HUES64 (cell line): ENCODE results near the gene SRPK2. TPM values are rescaled to one million over a fixed set of nuclear protein-coding genes. Genes with fewer than 3 reads are reported as not detected.
"Not testable (repeated sequence)": the region's sequence is repeated elsewhere in the genome, so short reads cannot be mapped to it uniquely, and the experiment has no call there.

Source experiments
- H3K27ac ChIP-seq: 2 replicates; pipeline ENCODE4 v1.7.0; 2013; ENCODE audit warnings: low read depth, low read length, inconsistent platforms
- H3K27me3 ChIP-seq: 2 replicates; pipeline ENCODE4 v1.6.1; 2013; ENCODE audit warnings: mild to moderate bottlenecking, low read length; ENCODE audit not compliant: insufficient read depth
- H3K36me3 ChIP-seq: 2 replicates; pipeline ENCODE4 v1.6.1; 2013; ENCODE audit warnings: mild to moderate bottlenecking, low read length; ENCODE audit not compliant: insufficient read depth
- H3K4me1 ChIP-seq: 2 replicates; pipeline ENCODE4 v1.6.1; 2013; ENCODE audit warnings: mild to moderate bottlenecking, low read length, moderate library complexity; ENCODE audit not compliant: insufficient read depth
- H3K4me3 ChIP-seq: 2 replicates; pipeline ENCODE4 v1.5.1; 2013; ENCODE audit warnings: mild to moderate bottlenecking, low read length, moderate library complexity
- H3K9ac ChIP-seq: 2 replicates; pipeline ENCODE4 v1.6.1; 2013; ENCODE audit warnings: mild to moderate bottlenecking, low read depth, low read length
- H3K9me3 ChIP-seq: 2 replicates; pipeline ENCODE4 v1.6.1; 2013; ENCODE audit warnings: low read depth, low read length; ENCODE audit not compliant: insufficient read depth
- WGBS: fragments of 150-250, 120-280 bp; methylation state at CpG from one replicate; pipeline ENCODE4 v1.1.7; 2013; ENCODE audit warnings: missing lambda C conversion rate; 5-methylcytosine and 5-hydroxymethylcytosine counted together
- polyA plus RNA-seq, 2 experiments: library from polyadenylated mRNA; stranded (reverse); fragments of 50-300 nt; gene quantifications; one replicate each; pipeline ENCODE4 v1.2.3, GENCODE V29; 2013

SRPK2 gene
- polyA plus RNA-seq (2013, experiment 1 of 2) = 32.5 TPM
- polyA plus RNA-seq (2013, experiment 2 of 2) = 38.2 TPM

- Histone ChIP-seq H3K9me3 (no peaks in the 10 kb centered on the region), H3K4me3 (peak within 1 kb of the TSS; percentile 64), H3K9ac (peak within 1 kb of the TSS; percentile 92), H3K4me1 (peaks cover 11% of the 10 kb centered on the region; the same call in 1 of the 2 replicates), H3K27ac (peak within 1 kb of the TSS; percentile 72; the same call in 1 of the 2 replicates), H3K27me3 (no peaks in the 10 kb centered on the region), H3K36me3 (peaks cover 4% of the 10 kb centered on the region; the same call in 1 of the 2 replicates)
- WGBS = under 1% methylated on average over 104 of the region's 113 CpGs
These were observed at the start of gene SRPK2 for GRCh38 chr7:105388356-105389087. Gene SRPK2 (minus strand): TSS chr7:105388921.

- Histone ChIP-seq H3K4me3 (no peak overlapping the region), H3K4me1 (no peaks in the 10 kb centered on the region), H3K27me3 (no peaks in the 10 kb centered on the region), H3K9ac (no peak overlapping the region), H3K36me3 (no peaks in the 10 kb centered on the region), H3K27ac (no peak overlapping the region), H3K9me3 (no peaks in the 10 kb centered on the region)
- WGBS = 94% methylated on average over 1 of the region's 1 CpG
These were observed 49.5 kb upstream of the SRPK2 start for GRCh38 chr7:105438254-105438653.

- H3K4me1 ChIP-seq, H3K27me3 ChIP-seq, H3K9ac ChIP-seq, H3K36me3 ChIP-seq, H3K27ac ChIP-seq, H3K4me3 ChIP-seq, H3K9me3 ChIP-seq: not testable (repeated sequence)
- 93% methylated on average over 6 of the region's 6 CpGs for WGBS
These were observed 48.6 kb upstream of the SRPK2 start for GRCh38 chr7:105437356-105437755.

GRCh38 chr7:105429746-105430612 is 41.3 kb upstream of the SRPK2 start:
- Histone ChIP-seq H3K27me3 (no peaks in the 10 kb centered on the region), H3K9ac (no peak overlapping the region), H3K27ac (no peak overlapping the region), H3K36me3 (no peaks in the 10 kb centered on the region), H3K4me3 (no peak overlapping the region), H3K4me1 (no peaks in the 10 kb centered on the region), H3K9me3 (no peaks in the 10 kb centered on the region)
- 93% methylated on average over 2 of the region's 4 CpGs for WGBS

GRCh38 chr7:105426606-105427146 is 38.0 kb upstream of the SRPK2 start:
- Histone ChIP-seq H3K27ac (no peak overlapping the region), H3K36me3 (no peaks in the 10 kb centered on the region)
- 94% methylated on average over 2 of the region's 2 CpGs for WGBS

GRCh38 chr7:105423987-105424386 is 35.3 kb upstream of the SRPK2 start:
- no peaks in the 10 kb centered on the region for H3K36me3 ChIP-seq
- H3K27ac ChIP-seq = no peak overlapping the region
- H3K27me3 ChIP-seq = no peaks in the 10 kb centered on the region
- WGBS = 96% methylated on average over 2 of the region's 2 CpGs
- H3K4me3 ChIP-seq = no peak overlapping the region
- H3K9ac ChIP-seq = no peak overlapping the region
- no peaks in the 10 kb centered on the region for H3K4me1 ChIP-seq
- no peaks in the 10 kb centered on the region for H3K9me3 ChIP-seq

More at GRCh38 chr7:105426606-105427146, 38.0 kb upstream of the SRPK2 start:
- Histone ChIP-seq H3K4me3 (no peak overlapping the region), H3K9me3 (no peaks in the 10 kb centered on the region), H3K9ac (no peak overlapping the region), H3K4me1 (no peaks in the 10 kb centered on the region), H3K27me3 (no peaks in the 10 kb centered on the region)

- no peaks in the 10 kb centered on the region for H3K27me3 ChIP-seq
- no peak overlapping the region for H3K27ac ChIP-seq
- WGBS = 90% methylated on average over 5 of the region's 8 CpGs
- no peaks in the 10 kb centered on the region for H3K36me3 ChIP-seq
- no peak overlapping the region for H3K9ac ChIP-seq
- H3K4me1 ChIP-seq = no peaks in the 10 kb centered on the region
- H3K4me3 ChIP-seq = no peak overlapping the region
- peaks cover 4% of the 10 kb centered on the region; the same call in 1 of the 2 replicates for H3K9me3 ChIP-seq
These were observed 25.2 kb upstream of the SRPK2 start for GRCh38 chr7:105413887-105414437.

GRCh38 chr7:105410774-105411173 is 22.1 kb upstream of the SRPK2 start:
- H3K4me1 ChIP-seq, H3K36me3 ChIP-seq, H3K4me3 ChIP-seq, H3K27ac ChIP-seq, H3K27me3 ChIP-seq, H3K9ac ChIP-seq, H3K9me3 ChIP-seq: not testable (repeated sequence)
- WGBS = 98% methylated on average over 24 of the region's 36 CpGs

GRCh38 chr7:105409775-105410174 is 21.1 kb upstream of the SRPK2 start:
- not testable (repeated sequence) for H3K9ac ChIP-seq, H3K4me3 ChIP-seq, H3K36me3 ChIP-seq, H3K4me1 ChIP-seq, H3K27ac ChIP-seq, H3K9me3 ChIP-seq, H3K27me3 ChIP-seq
- no CpG with 5 or more reads among the region's 3 CpGs for WGBS

- 96% methylated on average over 3 of the region's 5 CpGs for WGBS
- Histone ChIP-seq H3K4me3 (no peak overlapping the region), H3K36me3 (no peaks in the 10 kb centered on the region), H3K9me3 (peaks cover 4% of the 10 kb centered on the region; the same call in 1 of the 2 replicates), H3K9ac (no peak overlapping the region), H3K4me1 (no peaks in the 10 kb centered on the region), H3K27me3 (no peaks in the 10 kb centered on the region), H3K27ac (no peak overlapping the region)
These were observed 20.2 kb upstream of the SRPK2 start for GRCh38 chr7:105408791-105409410.
